IPS-NIHi11 (cell line): ENCODE data around the gene CCL18.
"Not testable (repeated sequence)": the region's sequence is repeated elsewhere in the genome, so short reads cannot be mapped to it uniquely, and the experiment has no call there.

Source experiments
- DNase-seq: peaks from one replicate; pipeline ENCODE4 v3.0.0; 2012; ENCODE audit warnings: mixed read lengths, low spot score

The CCL18 gene, protein sequence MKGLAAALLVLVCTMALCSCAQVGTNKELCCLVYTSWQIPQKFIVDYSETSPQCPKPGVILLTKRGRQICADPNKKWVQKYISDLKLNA

DNA sequence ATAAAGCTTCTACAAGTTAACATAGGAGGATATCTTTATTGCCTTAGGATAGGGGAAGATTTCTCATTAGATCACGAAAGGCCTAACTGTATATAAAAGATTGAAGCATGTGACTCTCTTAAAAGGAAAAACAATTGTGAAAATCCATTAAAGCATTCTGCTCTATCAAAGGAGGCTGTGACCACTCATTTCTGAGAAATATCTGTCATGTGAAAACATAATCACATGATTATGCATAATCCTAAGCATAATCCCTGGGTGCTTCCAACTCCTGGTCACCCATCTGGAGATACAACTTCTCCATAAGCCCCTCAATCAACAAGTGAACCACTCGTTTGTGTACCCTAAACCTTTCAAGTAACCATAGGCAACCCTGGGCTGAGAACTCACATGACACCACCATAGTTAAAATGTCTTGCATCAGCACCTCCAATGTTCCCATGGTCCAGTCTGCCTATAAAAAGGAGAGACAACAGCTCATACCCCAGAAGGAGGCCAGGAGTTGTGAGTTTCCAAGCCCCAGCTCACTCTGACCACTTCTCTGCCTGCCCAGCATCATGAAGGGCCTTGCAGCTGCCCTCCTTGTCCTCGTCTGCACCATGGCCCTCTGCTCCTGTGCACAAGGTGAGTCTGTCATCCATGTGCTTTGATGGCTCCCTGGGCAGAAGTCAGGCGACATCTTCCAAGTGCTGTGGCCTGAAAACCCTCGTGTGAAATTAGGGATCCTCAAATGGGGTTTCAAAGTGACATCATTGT is at the start of gene CCL18:
Gene CCL18, plus strand, starts transcription at position 487 of the 756 bp plus-strand sequence. Its CDS starts 71 bp downstream, at position 558.
- no peak for DNase-seq

DNA sequence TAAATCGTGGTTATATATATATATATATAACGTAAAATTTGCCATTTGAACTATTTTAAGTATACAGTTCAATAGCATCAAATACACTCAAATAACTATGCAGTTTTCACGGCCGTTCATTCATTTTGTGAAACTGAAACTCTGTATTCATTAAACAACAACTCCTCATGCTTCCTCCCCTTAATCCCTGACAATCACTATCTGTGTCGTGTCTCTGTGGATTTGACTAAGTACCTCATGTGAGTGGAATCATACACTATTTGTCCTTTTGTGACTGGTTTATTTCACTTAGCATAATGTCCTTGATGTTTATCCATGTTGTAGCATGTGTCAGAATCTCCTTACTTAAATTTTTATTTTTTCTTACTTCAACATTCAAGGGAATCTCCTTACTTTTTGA is 49.1 kb upstream of the CCL18 start:
- DNase-seq, result no peak

DNA sequence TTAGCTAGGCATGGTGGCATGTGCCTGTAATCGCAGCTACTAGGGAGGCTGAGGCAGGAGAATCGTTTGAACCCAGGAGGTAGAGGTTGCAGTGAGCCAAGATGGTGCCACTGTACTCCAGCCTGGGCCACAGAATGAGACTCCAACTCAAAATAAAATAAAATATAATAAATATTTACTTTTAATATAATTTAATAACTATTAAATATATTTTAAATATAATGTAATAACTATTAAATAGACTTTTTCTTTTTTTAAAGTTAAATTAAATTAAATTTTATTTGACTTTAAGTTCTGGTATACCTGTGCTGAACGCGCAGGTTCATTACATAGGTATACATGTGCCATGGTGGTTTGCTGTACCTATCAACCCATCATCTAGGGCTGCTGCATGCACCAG is 48.2 kb upstream of the CCL18 start:
- not testable (repeated sequence) for DNase-seq

DNA sequence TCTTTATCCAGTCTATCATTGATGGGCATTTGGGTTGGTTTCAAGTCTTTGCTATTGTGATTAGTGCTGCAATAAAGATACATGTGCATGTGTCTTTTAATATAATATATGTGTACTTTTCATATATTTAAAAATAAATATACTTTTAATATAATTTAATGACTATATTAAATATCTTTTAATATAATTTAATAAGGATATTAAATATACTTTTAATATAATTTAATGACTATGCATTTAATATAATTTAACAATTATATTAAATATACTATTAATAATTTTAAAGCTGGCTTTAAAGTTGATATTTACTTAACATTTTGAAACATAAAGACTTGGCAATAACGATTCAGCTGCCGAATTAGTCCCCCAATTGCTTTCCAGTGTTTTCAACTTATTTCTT is 47.5 kb upstream of the CCL18 start:
- no peak for DNase-seq

DNA sequence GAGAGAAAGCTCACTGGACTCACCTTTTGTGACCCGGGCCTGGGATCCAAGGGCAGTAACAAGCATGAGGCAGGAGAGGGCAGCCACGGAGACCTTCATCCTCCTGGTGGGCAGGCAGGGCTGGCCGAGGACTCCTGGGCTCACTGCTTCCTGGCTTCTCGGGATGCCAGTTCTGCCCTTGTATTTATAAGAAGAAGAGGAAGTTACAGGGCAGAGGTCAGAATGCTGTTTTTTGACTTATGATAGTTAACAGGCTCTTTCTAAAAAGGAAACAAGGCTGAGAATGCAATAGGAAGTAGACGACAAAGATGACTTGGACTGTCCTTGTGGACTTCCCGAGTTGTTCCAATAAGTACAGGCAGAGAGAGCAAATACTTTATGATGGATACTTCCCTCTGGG is 46.3 kb upstream of the CCL18 start, which contains the start of gene CCL23:
Gene CCL23, minus strand, starts transcription at position 174 of the 400 bp plus-strand sequence. Its CDS starts 75 bp downstream, at position 99.
- DNase-seq, result no peak

DNA sequence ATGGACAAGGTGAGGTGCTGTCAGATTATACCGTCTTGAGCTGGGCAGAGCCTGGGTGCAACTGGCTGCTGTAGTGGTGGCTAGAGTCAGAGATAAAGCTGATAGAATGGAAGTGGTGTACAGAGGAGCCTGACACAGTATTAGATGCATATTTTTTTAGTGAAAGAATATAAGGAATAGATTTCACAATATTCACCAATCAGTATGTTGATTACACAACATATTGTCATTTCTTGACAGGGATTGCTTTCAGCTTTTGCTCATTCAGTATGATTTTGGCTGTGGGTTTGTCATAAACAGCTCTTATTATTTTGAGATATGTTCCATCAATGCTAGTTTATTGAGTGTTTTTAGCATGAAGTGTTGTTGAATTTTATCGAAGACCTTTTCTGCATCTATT is 44.6 kb upstream of the CCL18 start:
- no peak for DNase-seq

DNA sequence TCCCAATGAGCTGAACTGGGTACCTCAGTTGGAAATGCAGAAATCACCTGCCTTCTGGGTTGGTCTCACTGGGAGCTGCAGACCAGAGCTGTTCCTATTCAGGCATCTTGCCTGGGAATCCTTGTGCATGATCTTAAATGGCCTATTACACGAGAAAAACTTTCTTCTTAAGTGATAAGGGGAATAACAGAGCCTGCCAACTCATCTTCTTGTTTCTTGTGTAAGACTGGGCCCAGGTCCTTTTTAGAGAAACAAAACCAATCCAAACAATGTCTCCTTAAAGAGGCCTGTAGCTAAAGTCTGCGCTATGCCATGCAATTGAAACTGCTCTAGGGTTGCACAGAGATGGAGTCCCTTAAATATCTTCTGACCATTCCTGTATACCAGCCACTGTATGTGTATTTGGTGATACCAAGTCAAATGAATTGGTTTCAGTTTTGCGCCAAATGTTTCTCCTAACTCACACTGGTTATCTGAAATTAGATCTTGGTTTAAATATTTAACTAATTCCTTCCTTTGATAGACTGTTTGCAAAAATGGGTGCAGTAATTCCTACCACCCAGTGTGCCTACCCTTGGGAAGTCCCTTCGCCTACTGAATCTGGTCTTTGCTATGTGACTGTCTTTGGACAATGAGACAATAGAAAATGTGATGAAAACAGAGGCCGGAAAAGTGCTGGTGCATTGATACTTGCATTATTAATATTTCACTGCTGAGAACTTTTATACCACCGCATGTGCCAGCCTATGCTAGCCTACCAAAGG is 39.8 kb upstream of the CCL18 start:
- no peak for DNase-seq

DNA sequence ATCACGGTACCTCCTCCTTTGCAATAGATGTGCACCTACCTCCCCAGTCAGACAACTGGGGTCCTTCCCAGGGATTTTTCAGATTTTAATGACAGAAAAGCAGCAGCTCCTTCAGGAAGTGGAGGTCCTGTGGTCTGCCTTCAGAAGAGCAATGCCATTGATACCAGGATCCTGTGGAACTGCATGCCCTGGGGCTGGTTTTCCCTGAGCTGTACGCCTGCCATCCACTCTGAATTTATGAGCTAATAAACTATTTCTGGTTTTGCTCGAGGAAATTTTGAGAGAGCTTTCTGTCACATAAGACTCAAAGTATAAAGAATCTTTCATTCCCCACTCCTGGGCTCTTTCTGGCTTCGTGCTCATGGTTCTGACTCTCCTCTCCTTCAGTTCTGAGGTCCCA is 36.3 kb upstream of the CCL18 start:
- DNase-seq, result no peak

DNA sequence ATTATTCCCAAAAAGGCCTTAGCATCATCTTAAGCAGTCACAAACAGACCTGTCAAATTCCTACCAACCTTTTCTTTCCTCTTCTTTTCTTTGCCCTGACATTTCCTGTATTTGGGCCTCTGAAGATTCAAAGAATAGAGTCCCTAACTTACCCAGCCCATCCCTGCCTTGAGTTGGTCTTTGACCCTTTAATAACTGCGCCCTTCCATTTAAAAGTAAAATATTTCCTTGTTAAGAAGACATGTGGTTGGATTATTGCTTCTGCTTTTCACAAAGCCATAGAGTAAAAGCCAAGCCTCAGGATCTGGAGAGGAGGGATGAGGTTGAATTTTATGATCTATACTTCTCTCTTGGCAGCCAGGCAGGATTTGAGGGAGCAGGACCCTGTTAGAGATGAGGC is 33.1 kb upstream of the CCL18 start:
- no peak for DNase-seq

DNA sequence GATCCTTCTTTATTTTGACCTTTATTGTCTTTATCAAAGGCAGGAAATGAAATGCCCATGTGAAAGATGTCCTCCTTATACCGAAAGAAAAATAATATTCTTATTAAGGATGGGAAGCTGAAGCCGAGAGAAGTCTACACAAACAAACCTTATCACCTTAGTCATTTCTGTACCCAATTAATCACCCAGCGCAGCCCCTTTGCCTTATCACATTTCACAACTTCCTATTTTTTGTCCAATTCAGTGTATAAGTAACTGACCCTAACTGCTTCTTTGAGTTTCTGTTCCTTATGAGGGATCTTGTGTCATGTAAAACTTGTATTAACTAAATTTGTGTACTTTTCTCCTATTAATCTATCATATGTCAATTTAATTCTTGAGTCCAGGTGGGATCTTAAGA is 29.9 kb upstream of the CCL18 start:
- no peak for DNase-seq

DNA sequence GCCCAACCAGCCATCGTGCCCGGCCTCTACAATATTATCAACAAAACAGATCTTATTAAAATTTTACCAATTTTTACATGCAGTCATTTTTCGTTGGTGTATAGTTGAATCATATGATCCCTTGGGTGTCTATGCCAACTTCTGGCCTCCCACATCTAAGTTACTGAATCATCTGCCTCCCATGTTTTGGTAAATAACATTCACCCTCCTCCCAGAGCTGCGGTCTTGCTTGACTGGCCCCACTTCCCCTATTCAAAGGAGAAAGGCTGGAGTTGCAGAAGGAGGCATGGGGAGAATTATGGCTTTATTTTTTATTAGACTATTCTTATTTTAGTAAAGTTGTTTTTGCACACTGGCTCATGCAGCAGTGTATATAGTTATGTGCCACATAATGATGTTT is 27.8 kb upstream of the CCL18 start:
- DNase-seq, result no peak

DNA sequence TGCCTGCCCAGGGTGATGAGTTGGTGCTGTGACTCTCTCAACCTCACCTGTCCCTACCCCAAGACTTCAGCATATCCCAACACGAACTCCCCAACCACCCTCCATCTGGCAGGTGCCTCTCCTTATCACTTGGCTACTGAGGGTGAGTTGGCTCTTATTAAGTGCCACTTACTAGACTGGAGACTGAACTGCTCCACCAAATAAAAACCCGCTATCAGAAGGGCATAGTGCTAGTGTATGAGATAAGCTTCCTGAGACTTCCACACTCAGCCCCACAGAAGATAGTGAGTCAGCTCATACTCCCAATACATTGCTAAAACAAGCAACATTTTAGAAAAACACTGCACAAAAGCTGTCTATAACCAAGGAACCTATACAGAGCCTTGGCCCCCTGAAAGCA is 16.0 kb upstream of the CCL18 start:
- DNase-seq, result no peak

DNA sequence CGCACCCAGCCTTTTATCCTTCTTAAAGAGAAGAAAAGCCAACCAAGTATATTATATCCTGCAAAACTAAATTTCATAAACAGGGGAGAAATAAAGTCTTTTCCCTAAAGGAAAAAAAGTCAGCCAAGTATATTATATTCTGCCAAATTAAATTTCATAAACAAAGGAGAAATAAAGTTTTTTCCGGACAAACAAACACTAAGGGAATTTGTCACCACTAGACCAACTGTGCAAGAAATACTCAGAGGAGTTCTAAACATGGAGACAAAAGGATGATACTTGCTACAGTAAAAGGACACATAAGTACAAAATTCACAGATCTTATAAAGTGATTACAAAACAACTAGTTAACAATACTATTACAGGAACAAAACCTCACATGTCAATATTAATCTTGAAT is 14.4 kb upstream of the CCL18 start:
- DNase-seq, result no peak

DNA sequence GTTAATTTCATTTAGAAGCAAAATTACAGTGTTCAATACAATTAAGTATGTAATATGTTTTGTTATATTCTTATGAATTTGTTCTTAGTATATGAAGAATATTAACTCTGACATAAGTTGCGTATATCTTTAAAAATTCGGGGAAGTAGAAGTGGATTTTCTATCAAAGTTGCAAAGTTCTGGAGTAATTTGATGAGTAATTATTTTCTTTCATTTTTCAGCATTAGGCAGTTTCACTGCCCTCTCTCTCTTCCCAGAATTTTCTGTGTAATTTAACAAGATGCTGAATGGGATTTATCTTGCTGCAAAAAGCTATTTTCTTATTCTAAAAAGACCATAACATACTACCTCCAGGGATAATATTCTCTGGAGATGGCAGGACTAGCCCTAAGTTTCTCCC is 8.9 kb upstream of the CCL18 start:
- DNase-seq, result no peak

DNA sequence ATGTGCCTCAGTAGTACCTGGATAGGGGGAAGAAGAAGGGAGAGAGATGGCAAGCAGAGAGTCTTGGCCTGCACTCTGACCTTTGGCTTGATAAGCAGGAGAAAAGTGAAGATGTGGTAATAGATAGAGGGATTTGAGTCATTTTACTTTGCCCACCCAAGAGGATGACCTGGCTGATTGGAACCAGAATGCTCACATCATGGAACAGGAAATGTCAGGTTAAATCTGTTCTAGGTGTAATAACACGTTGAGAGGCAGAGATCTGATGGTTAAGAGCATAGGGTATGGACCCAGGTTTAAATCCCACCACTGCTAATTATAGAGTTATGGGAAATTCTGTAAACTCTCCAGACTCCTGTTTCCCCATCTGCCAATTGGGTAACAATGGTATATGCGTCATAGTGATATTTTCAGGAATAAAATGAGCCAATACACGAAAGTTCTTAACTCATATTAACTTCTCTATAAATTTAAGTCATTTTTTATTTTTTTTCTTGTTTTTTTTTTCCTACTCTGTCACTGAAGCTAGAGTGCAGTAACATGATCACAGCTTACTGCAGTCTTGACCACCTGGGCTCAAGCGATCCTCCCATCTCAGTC is 8.1 kb upstream of the CCL18 start:
- DNase-seq, result no peak

DNA sequence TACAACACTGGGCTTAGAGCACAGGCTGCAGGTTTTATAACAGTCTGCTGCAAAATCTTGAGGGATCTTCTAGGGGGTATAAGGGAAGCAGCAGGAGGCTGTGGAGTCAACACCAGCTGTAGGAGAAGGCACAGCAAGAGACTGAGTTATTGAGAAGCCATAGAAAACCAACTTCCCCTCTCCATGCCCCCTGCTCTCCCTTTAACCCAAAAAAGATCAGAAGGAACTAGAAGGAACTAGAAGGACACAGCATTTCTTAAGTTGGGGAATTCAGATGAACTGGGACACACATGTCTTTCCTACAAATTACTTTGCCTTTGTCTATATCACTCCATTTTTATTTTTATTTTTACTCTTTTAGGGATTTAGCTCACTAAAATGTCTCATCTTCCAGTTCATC is 6.2 kb upstream of the CCL18 start:
- no peak for DNase-seq

DNA sequence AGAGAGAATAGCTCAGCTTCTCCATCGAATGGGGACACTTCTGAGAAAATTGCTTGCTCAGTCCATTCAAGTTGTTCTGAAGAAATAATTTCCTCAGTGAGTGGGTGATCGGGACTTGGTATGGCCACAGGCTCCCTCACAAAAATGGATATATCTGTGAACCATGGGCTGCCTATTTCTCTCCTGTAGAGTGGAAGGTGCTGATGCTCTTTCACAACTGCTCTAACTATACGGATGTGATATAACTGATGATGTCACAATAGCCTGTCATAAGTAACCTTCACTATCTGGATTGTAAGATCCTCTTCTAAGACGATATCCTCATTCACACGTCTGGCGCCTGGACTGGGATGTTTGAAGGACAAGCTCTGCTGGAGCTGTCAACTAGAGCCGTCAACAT is 4.7 kb upstream of the CCL18 start:
- DNase-seq, result no peak

DNA sequence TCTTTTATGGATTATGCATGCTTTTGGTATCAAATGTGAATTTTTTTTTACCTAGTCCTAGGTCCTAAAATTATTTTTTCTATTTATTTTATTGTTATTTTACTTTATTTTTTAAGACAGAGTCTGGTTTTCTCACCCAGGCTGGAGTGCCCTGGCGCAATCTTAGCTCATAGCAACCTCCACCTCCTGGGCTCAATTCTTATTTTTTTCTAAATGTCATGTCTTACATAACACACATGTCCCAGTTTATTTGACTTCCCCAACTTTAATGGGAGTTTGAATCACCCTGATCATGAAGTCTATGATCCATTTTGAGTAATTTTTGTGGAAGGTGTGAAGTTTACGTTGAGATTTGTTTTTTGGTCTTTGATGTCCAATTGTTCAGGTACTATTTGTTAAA is 3.3 kb upstream of the CCL18 start:
- DNase-seq, result no peak

DNA sequence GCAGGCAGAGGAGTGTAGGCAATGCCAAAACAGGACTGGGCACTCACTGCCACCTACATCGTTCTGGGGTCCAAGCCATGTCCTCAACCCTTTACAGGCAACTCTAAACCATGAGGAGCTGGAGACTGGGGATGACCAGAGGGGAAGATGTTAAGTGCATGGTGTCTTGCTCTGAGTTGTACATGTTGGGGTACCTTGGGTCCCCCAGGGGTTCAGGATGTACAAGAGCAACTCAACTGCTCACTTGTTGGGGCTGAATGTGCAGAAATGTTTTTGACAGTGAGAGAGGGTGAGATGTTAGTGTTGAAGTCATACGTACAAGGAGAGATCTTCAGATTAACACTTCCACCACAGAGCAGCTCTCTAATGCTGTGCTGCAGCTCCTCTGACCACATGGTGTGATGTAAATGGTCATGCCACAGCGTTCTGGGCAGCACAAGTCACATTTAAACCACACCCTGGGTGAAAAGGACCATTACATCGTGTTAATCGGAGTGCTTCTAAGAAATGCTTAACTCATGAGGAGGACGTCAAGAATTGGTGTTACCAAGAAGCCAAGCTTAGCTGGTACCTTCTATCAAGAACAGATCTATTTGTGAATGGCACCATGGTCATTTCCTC is 2.4 kb downstream of the CCL18 start:
- no peak for DNase-seq

DNA sequence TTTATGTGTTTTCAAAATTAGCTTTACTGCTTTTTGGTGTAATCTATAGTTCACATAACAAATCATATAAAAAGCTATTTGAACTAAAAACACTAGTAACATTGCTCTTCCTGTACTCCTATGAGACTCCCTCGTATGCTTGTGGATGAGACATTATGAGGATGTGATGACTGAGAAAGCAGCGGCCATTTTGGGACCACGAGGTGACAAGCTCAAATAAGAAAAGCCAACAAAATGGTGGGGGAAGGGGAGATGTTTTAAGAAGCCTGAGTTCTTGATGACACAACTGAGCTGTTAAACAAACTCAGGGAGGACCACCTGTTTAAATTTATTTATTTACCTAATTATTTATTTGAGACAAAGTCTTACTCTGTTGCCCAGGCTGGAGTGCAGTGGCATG is 4.5 kb downstream of the CCL18 start:
- no peak for DNase-seq

DNA sequence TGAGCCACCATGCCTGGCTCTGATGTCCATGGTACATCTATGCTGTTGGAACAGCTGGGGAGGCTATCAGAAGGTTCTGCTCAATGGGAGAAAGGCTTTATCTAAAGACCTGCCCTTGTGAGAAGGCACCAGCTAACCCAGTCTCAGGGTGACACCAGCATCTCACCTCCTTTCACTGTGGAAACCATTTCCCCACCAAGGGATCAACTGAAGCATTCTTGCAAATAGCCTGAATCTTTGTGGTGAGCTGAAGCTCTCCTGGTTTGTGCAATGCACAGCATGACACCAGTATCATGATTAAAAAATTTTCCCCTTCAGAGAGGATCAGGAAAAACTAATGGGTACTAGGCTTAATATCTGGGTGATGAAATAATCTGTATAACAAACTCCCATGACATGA is 5.1 kb downstream of the CCL18 start:
- no peak for DNase-seq

DNA sequence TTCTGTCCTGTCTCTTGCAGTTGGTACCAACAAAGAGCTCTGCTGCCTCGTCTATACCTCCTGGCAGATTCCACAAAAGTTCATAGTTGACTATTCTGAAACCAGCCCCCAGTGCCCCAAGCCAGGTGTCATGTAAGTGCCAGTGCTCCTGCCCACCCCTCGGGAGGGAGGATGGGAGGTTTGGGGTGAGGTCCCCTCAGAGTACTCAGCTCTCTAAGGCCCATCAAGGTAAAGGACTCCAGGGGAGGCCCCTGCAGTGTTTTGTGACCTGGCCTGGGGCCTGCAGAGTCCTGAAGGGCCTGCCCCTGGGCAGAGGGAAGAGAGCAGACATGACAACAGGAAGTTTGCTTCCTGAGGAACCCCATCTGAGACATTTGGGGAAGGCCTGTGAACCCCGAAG is 6.4 kb downstream of the CCL18 start:
- no peak for DNase-seq

DNA sequence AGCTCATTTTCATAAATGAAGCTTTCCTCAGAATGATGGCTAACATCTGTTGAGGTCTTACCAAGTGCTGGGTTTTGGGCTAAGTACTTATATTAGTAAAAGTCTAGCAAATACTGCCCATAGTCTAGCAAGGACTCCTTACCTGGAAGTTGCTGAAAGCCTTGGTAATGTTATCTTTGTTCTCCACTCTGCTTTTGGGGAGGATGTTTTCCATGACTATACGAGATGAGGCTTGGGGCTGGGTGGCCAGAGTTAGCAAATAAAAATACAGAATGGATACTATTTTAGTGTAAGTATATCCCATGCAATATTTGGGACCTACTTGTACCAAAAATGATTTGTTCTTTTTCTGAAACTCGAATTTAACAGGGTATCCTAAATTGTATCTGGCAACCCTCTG is 7.7 kb downstream of the CCL18 start:
- DNase-seq, result no peak
